Ovary (tissue), 9 donors: ENCODE measurements around the gene TMEM139. TPM values are rescaled to one million over a fixed set of nuclear protein-coding genes. Genes with fewer than 3 reads are reported as not detected.
"Not testable (repeated sequence)": the region's sequence is repeated elsewhere in the genome, so short reads cannot be mapped to it uniquely, and the experiment has no call there.

Source experiments
- DNase-seq, 5 donors: peaks; one replicate each; pipeline ENCODE4 v3.0.0-alpha.2; 2019 to 2020
- H3K27ac ChIP-seq, 2 donors: fragments of 200-600 bp; one replicate each; pipeline versions ENCODE4 v1.5.1 to v1.8.0; 2019 to 2022
- H3K27me3 ChIP-seq: fragments of 200-600 bp; one replicate; pipeline ENCODE4 v1.8.0; 2022
- H3K36me3 ChIP-seq: fragments of 200-600 bp; sonication (generic); one replicate; pipeline ENCODE4 v1.5.1; 2019
- H3K4me1 ChIP-seq: one replicate; pipeline ENCODE4 v1.8.1; 2013; ENCODE audit warnings: mild to moderate bottlenecking, moderate library complexity; ENCODE audit not compliant: insufficient read depth
- H3K4me3 ChIP-seq: fragments of 200-600 bp; sonication (generic); one replicate; pipeline ENCODE4 v1.5.1; 2017
- H3K9me3 ChIP-seq, 2 donors: fragments of 200-600 bp in 1 of 2; sonication (generic) in 1 of 2; one replicate each; pipeline versions ENCODE4 v1.5.1 to v1.8.1; 2013 to 2019; ENCODE audit warnings: mild to moderate bottlenecking in 1 of 2, moderate library complexity in 1 of 2
- EP300 ChIP-seq: sonication (generic); formaldehyde crosslinking; IDR thresholded peaks from one replicate; pipeline ENCODE4 v1.6.1; 2017; ENCODE audit warnings: antibody characterized with exemption
- POLR2A ChIP-seq: fragments of 450-650 bp; IDR thresholded peaks from one replicate; pipeline ENCODE4 v1.6.1; 2017; ENCODE audit warnings: antibody characterized with exemption, mild to moderate bottlenecking, moderate library complexity
- WGBS, 3 donors: extraction: QIAGEN DNeasy Blood & Tissue Kit in 1 of 3; methylation state at CpG; one replicate each; pipeline versions ENCODE4 v1.1.5 to v1.1.7; 2013 to 2017; 5-methylcytosine and 5-hydroxymethylcytosine counted together
- intact Hi-C, 4 donors: fragments of 100-400 bp; cut with DNase I; formaldehyde crosslinking; loops; one replicate each; pipeline versions ENCODE4 v1.11.0 to v1.15.1; 2022 to 2023
- polyA plus RNA-seq, 2 donors: library from polyadenylated mRNA; stranded (reverse); fragments of 200-250 nt in 1 of 2; fragments of 350-450 nt in 1 of 2; fragmentation: Illumina TruSeq in 1 of 2; extraction: RNeasy Lipid Tissue Mini Kit (QIAGEN cat#74804) in 1 of 2; gene quantifications; one replicate each; pipeline ENCODE4 v1.2.3, GENCODE V29; 2013 to 2014
- total RNA-seq, 7 donors: library from RNA; depleted of rRNA in 2 of 7; stranded (reverse); fragments of >200 nt in 2 of 7; fragmentation: NEBNext Ultra II Directional in 3 of 7; extraction: Animal tissue kit (Norgen Biotek cat#: 25700) in 3 of 7; gene quantifications; one replicate each; pipeline versions ENCODE4 v1.1.0 to v1.2.4, GENCODE V29; 2016 to 2023
- TF ChIP-seq, protein P1 (sequence below), 3 donors: fragments of 450-650 bp in 2 of 3; fragments of 200-600 bp in 1 of 3; IDR thresholded peaks; one replicate each; pipeline versions ENCODE4 v1.5.1 to v1.8.0; 2016 to 2022; ENCODE audit warnings: antibody characterized with exemption in 3 of 3, mild to moderate bottlenecking in 1 of 3
- donor health status: DM: no; HTN: no; CAD: no; lungs with moderate emphysema.
- donor health status: DM: no; HTN: no; CAD: no.
- donor health status: Bipolar disorder and iron deficiency.
- donor health status: DM: yes; HTN: yes; CAD: no.
- donor health status: DM: no; HTN: no; CAD: no.
- donor health status: DM: yes; HTN: yes; CAD: no.

The TMEM139 gene
- total and polyA plus RNA-seq, 9 donors: 0.35 to 10.8 (median 0.61) TPM

GRCh38 chr7:143289421-143289820, 4.7 kb downstream of the TMEM139 start:
- TF ChIP-seq, protein P1, sequence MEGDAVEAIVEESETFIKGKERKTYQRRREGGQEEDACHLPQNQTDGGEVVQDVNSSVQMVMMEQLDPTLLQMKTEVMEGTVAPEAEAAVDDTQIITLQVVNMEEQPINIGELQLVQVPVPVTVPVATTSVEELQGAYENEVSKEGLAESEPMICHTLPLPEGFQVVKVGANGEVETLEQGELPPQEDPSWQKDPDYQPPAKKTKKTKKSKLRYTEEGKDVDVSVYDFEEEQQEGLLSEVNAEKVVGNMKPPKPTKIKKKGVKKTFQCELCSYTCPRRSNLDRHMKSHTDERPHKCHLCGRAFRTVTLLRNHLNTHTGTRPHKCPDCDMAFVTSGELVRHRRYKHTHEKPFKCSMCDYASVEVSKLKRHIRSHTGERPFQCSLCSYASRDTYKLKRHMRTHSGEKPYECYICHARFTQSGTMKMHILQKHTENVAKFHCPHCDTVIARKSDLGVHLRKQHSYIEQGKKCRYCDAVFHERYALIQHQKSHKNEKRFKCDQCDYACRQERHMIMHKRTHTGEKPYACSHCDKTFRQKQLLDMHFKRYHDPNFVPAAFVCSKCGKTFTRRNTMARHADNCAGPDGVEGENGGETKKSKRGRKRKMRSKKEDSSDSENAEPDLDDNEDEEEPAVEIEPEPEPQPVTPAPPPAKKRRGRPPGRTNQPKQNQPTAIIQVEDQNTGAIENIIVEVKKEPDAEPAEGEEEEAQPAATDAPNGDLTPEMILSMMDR (IDR thresholded peaks at IDR 0.05): no peak
- TF ChIP-seq POLR2A (no peak), EP300 (no peak)
- intact Hi-C loops: no loop called here
- no peaks in the 10 kb centered on the region for H3K27me3 ChIP-seq
- H3K27ac ChIP-seq: no peak overlapping the region
- H3K4me1 ChIP-seq: peaks cover 2% of the 10 kb centered on the region
- peak overlapping the region; percentile 72 for H3K4me3 ChIP-seq
- 19 to 26% (median 26%) methylated on average over 6 of the region's 6 CpGs for WGBS, 3 donors
- DNase-seq: no peak
- H3K9me3 ChIP-seq: no peaks in the 10 kb centered on the region
- H3K36me3 ChIP-seq: no peaks in the 10 kb centered on the region

- H3K27me3 ChIP-seq, DNase-seq, H3K27ac ChIP-seq, intact Hi-C loops, H3K36me3 ChIP-seq, H3K4me3 ChIP-seq, H3K9me3 ChIP-seq, H3K4me1 ChIP-seq: not testable (repeated sequence)
- 55 to 61% (median 58%) methylated on average over 4 of the region's 4 CpGs for WGBS, 3 donors
Measured at GRCh38 chr7:143289888-143290287, 5.1 kb downstream of the TMEM139 start.

DNA sequence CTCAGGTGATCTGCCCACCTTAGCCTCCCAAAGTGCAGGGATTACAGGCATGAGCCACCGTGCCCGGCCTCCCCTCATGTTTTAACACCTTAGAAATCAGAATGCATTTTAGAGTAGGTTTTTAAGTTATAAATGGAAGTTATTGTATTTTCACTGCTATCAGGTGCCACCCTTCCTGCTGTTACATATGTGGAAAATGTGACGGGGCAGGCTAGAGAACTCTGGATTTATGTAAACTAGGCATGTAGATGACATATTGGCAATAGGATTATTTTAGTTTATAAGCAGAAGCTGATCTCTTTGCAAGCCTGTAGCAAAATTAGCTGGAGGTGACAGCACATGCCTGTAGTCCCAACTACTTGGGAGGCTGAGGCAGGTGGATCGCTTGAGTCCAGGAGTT, 5.5 kb downstream of the TMEM139 start:
- WGBS, 3 donors: 80 to 85% (median 82%) methylated on average over 4 of the region's 4 CpGs
- no peaks in the 10 kb centered on the region for H3K9me3 ChIP-seq

DNA sequence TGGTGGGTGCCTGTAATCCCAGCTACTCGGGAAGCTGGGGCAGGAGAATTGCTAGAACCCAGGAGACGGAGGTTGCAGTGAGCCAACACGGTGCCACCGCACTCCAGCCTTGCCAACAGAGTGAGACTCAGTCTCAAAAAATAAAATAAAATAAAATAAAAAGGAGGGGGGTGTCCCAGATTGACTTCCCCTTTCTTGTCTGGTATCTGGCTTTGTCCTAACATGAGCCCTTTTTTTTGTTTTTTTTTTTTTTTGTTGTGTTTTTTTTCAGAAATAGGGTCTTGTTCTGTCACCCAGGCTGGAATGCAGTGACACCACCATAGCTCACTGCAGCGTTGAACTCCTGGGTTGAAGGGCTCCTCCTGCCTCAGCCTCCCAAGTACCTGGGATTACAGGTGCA, 8.1 kb downstream of the TMEM139 start:
- intact Hi-C loops: no loop called here

More for the DNA sequence above, 5.5 kb downstream of the TMEM139 start:
- no peaks in the 10 kb centered on the region for H3K36me3 ChIP-seq
- intact Hi-C loops: no loop called here
- H3K4me1 ChIP-seq: peaks cover 2% of the 10 kb centered on the region
- no peak overlapping the region for H3K27ac ChIP-seq
- no peak for DNase-seq
- H3K4me3 ChIP-seq: no peak overlapping the region
- TF ChIP-seq EP300 (no peak), POLR2A (no peak)
- TF ChIP-seq, protein P1 (IDR thresholded peaks at IDR 0.05): no peak
- H3K27me3 ChIP-seq: no peaks in the 10 kb centered on the region

DNA sequence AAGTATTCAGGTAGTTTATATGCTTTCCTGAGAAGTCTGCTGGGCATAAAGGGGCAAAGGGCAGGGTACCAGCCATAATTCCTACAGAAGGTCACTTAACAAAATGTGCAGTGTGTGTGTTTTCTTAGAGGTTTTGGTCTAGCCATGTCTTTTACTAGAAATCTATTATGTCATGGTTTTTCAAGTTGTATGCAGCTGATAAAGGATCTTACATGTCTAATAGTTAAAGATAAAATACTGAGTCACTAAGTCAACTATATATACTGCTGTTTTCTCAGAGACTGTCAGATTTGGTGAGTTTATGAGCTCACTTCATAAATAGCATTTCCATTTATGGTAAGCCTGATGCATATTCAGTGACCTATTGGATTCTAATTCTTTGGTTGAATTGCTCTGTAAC, 11.1 kb downstream of the TMEM139 start:
- Histone ChIP-seq H3K27me3 (no peaks in the 10 kb centered on the region), H3K4me3 (no peak overlapping the region), H3K36me3 (no peaks in the 10 kb centered on the region), H3K4me1 (no peaks in the 10 kb centered on the region), H3K9me3 (no peaks in the 10 kb centered on the region), H3K27ac (no peak overlapping the region)
- intact Hi-C loops: no loop called here
- no peak for DNase-seq
- TF ChIP-seq POLR2A (no peak), EP300 (no peak)
- TF ChIP-seq, protein P1 (IDR thresholded peaks at IDR 0.05): no peak

More for the DNA sequence above, 8.1 kb downstream of the TMEM139 start:
- 95 to 99% (median 95%) methylated on average over 5 of the region's 5 CpGs for WGBS, 3 donors
- DNase-seq: no peak
- Histone ChIP-seq H3K27me3 (no peaks in the 10 kb centered on the region), H3K9me3 (no peaks in the 10 kb centered on the region), H3K36me3 (no peaks in the 10 kb centered on the region), H3K27ac (no peak overlapping the region), H3K4me1 (peaks cover 2% of the 10 kb centered on the region), H3K4me3 (no peak overlapping the region)
- no peak for TF ChIP-seq EP300
- TF ChIP-seq POLR2A: no peak
- TF ChIP-seq, protein P1 (IDR thresholded peaks at IDR 0.05): no peak
